ENCODE measurements around the gene GORASP2. TPM values are rescaled to one million over a fixed set of nuclear protein-coding genes. Genes with fewer than 3 reads are reported as not detected.

Gene GORASP2
- total RNA-seq, 1 experiment from 2014 or later, result 97.7 TPM

GRCh38 chr2:170895023-170895757 is 33.9 kb upstream of the GORASP2 start:
- no peak overlapping the region for H2BK120ac ChIP-seq (ENCODE audit: low read depth, low read length, poor library complexity, severe bottlenecking)
- no CpG with 5 or more reads among the region's 3 CpGs for WGBS (ENCODE audit: extremely low coverage, insufficient read length, low lambda C conversion rate)
- no peaks in the 10 kb centered on the region for H3K27me3 Mint-ChIP-seq (ENCODE audit: low read depth)
- peaks cover 8 to 9% of the 10 kb centered on the region in 2 experiments for H3K4me1 Mint-ChIP-seq
- no peak overlapping the region for H3K4me2 ChIP-seq (ENCODE audit: insufficient read depth, insufficient read length, low read length)
- H3K27me3 ChIP-seq (ENCODE audit: insufficient read depth, low read length), result no peaks in the 10 kb centered on the region
- H2BK12ac ChIP-seq (ENCODE audit: insufficient read length, low read depth, low read length), result no peak overlapping the region
- H3K36me3 Mint-ChIP-seq (ENCODE audit: insufficient read depth in 1 of 3, low read depth in 3 of 3), result no peaks in the 10 kb centered on the region
- no peak overlapping the region for H4K8ac ChIP-seq (replicated peaks; ENCODE audit: insufficient read length, low read depth, low read length)
- H3K79me2 ChIP-seq (ENCODE audit: insufficient read depth, low read length), result no peaks in the 10 kb centered on the region
- no peak overlapping the region for H2BK20ac ChIP-seq (ENCODE audit: low read depth, low read length, poor library complexity, severe bottlenecking)
- H3K27ac Mint-ChIP-seq, result no peak overlapping the region
- no peak for TF ChIP-seq CTCF (conservative IDR thresholded peaks at IDR 0.05)
- no peak overlapping the region for H4K5ac ChIP-seq (ENCODE audit: insufficient read length, low read depth, low read length)
- no peak overlapping the region for H2BK15ac ChIP-seq (ENCODE audit: low read depth, low read length)
- H3K9me3 Mint-ChIP-seq, result no peaks in the 10 kb centered on the region
- no peaks in the 10 kb centered on the region for H3K79me1 ChIP-seq (ENCODE audit: insufficient read depth, low read depth, low read length, poor library complexity, severe bottlenecking)
- no peak overlapping the region for H3K23ac ChIP-seq (ENCODE audit: insufficient read length, low read depth, low read length)
- no peak overlapping the region for H3K18ac ChIP-seq (ENCODE audit: insufficient read length, low read depth, low read length)
- H3T11ph ChIP-seq (ENCODE audit: low read length), result no peak overlapping the region
- H4K91ac ChIP-seq (ENCODE audit: insufficient read length, low read depth, low read length), result no peak overlapping the region
- no peak overlapping the region for H3K9ac ChIP-seq (ENCODE audit: extremely low read depth, insufficient read length, low read length)
- no peak overlapping the region for H2BK5ac ChIP-seq (ENCODE audit: insufficient read length, low read length)
- DNase-seq, result no peak
- no peak overlapping the region for H2AK5ac ChIP-seq (ENCODE audit: insufficient read length, low read length)
- no peak overlapping the region for H3K4ac ChIP-seq (ENCODE audit: low read depth, low read length)
- H3K14ac ChIP-seq (ENCODE audit: insufficient read depth, low read length), result no peak overlapping the region
- H3K23me2 ChIP-seq (ENCODE audit: insufficient read length, low read depth, low read length, poor library complexity, severe bottlenecking), result no peaks in the 10 kb centered on the region
- H3K4me1 ChIP-seq (ENCODE audit: insufficient read depth, low read length), result no peaks in the 10 kb centered on the region; the same call in 1 of the 2 replicates
- no peak overlapping the region for H3K4me3 Mint-ChIP-seq
- H3K9me3 ChIP-seq (ENCODE audit: control insufficient read depth, low read depth, low read length), result no peaks in the 10 kb centered on the region
- no peak overlapping the region for H3K27ac ChIP-seq (ENCODE audit: insufficient read length, low read depth, low read length)
- H2AFZ ChIP-seq (ENCODE audit: low read length), result no peak overlapping the region
- H3K56ac ChIP-seq (ENCODE audit: insufficient read length, low read depth, low read length), result no peak overlapping the region
- no peaks in the 10 kb centered on the region for H4K20me1 ChIP-seq (ENCODE audit: control insufficient read depth, insufficient read depth, insufficient read length)

Data from H9 (cell line).